ENCODE measurements around the gene SAMD4A.

DNA sequence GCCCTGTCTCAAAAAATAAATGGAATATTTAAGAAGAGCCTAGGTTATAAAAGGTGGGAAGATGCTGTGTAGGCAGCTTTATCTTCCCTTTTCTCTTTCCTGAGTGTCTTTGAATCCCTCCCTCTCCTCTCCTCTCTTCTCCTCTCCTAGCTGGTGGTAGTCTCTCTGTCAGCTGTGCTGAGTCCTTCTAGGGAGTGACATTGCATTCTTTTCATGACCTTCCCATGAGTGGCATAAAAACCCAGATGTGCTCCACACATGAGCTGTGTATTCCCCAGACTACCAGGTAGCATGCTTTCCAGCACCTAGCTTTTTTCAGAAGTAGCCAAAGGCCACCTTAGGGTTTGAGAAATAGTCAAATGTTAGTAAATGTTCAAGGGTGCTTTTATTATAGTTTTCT lies 23.6 kb downstream of the SAMD4A start:
- TF ChIP-seq, protein P1, sequence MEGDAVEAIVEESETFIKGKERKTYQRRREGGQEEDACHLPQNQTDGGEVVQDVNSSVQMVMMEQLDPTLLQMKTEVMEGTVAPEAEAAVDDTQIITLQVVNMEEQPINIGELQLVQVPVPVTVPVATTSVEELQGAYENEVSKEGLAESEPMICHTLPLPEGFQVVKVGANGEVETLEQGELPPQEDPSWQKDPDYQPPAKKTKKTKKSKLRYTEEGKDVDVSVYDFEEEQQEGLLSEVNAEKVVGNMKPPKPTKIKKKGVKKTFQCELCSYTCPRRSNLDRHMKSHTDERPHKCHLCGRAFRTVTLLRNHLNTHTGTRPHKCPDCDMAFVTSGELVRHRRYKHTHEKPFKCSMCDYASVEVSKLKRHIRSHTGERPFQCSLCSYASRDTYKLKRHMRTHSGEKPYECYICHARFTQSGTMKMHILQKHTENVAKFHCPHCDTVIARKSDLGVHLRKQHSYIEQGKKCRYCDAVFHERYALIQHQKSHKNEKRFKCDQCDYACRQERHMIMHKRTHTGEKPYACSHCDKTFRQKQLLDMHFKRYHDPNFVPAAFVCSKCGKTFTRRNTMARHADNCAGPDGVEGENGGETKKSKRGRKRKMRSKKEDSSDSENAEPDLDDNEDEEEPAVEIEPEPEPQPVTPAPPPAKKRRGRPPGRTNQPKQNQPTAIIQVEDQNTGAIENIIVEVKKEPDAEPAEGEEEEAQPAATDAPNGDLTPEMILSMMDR (conservative IDR thresholded peaks at IDR 0.05): no peak
- no peak for TF ChIP-seq ZFX (IDR thresholded peaks at IDR 0.05)

All from C4-2B (cell line).